HG02571 (cell line): ENCODE results near the gene TEKT5.
"Not testable (repeated sequence)": the region's sequence is repeated elsewhere in the genome, so short reads cannot be mapped to it uniquely, and the experiment has no call there.

ENCODE experiments used
- ATAC-seq: cut with Tn5 transposase; IDR thresholded peaks from one replicate; pipeline ENCODE4 v1.9.1; 2021; ENCODE audit warnings: mild to moderate bottlenecking, moderate library complexity; ENCODE audit not compliant: unreplicated experiment

TEKT5 gene

DNA sequence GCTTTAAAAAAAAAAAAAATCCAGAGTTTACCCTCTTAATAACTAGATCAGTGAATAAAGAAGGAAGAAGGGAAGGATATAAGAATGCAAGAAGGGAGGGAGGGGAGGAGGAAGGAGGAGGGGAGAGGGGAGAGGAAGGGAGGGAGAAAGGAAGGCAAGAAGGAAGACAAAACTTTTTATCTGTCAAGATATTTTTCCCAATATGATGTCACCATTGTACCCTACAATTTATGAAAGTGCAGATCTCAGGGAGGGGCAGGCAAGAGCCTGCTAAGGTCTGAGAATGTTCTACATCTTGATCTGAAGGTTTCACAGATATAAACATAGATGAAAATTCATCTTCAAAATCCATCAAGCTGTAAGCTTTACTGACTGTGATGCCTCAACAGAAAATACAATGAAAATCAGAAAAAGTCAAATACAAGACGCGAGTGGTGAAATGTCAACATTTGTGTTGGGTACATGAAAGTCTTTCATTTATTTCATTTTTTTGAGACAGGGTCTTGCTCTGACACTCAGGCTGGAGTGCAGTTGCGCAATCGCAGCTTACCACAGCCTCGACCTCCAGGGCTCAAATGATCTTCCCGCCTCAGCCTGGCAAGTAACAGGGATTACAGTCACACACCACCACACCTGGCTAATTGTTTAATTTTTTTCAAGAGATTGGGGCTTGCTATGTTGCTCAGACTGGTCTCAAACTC lies 57.2 kb downstream of the TEKT5 start:
- no peak for ATAC-seq

DNA sequence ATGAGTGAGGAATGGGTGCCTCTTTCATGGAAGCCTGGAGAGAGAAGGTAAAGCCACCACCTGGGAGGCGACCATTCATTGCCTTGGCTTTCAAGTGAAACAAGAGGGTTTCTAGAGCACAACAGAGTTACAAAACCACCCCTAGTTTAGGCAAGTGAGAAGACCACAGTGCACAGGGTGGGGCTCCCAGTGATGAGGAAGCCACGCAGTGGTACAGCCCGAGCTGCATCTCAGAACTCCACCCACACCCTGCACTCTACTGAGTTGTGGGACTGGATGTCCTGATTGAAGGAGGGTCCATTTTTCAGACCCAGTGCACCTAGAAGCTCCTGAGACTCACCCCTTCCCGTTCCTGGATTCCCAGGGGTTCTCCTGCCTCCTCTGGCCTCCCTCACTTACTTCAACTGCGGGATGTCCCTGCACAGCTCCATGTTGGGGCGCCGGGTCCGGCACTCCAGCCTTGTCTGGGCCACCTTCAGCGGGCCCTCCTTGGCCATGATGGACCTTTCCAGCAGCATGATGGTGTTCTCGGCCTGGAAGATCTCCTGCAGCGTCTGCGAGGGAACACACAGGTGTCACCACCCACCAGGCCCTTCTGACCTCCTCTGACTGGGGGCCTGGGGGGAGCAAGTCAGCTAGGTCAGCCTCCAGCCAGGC lies 59.2 kb downstream of the TEKT5 start:
- ATAC-seq, result no peak

DNA sequence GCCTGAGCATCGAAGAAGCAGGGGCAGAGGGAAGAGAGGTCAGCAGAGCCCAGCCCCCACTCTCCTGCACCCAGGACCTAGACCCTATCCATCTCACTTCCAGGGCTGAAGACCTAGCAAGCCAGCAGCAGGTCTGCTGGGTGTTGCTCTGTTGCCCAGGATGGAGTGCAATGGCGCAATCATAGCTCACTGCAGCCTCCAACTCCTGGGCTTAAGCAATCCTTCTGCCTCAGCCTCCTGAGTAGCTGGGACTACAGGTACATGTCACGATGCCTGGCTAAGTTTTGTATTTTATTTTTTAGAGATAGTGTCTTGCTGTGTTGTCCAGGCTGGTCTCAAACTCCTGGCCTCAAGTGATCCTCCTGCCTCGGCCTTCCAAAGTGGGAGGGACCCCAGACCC lies 61.3 kb downstream of the TEKT5 start:
- ATAC-seq, result not testable (repeated sequence)

DNA sequence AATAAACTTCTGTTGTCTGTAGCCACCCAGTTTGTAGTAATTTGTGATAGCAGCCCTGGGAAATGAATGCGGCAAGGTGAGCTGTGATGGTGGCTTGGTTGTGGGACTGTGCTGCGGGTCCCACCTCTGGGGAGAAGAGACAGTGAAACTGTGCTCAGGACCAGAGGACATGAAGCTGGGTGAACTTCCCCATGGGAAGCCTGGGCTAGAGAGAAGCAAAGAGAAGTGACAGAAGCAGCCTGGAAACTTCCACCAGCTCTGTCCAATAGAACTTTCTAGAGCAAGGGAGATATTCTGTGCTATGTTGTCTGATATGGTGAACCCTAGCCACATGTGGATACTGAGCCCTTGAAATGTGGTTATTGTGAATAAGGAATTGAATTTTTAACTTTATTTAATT lies 62.8 kb downstream of the TEKT5 start:
- ATAC-seq, result no peak

DNA sequence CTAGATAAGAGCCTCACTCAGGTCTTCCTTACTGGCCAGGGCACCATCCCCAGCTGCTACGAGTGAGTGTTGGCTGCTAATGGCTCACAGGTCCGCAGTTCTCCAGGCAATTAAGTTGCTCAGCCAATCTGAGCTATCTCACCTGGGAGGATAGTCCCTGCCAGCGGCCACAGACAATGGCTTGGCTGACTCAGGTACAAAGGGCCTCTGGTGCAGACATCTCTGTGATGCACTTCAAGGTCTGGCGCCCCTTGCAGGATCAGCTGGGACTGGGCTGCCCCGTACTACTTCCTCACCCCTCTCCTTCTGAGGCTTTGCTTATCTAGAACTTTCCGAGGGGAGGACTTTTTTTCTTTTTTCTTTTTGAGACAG lies 65.2 kb downstream of the TEKT5 start:
- no peak for ATAC-seq

DNA sequence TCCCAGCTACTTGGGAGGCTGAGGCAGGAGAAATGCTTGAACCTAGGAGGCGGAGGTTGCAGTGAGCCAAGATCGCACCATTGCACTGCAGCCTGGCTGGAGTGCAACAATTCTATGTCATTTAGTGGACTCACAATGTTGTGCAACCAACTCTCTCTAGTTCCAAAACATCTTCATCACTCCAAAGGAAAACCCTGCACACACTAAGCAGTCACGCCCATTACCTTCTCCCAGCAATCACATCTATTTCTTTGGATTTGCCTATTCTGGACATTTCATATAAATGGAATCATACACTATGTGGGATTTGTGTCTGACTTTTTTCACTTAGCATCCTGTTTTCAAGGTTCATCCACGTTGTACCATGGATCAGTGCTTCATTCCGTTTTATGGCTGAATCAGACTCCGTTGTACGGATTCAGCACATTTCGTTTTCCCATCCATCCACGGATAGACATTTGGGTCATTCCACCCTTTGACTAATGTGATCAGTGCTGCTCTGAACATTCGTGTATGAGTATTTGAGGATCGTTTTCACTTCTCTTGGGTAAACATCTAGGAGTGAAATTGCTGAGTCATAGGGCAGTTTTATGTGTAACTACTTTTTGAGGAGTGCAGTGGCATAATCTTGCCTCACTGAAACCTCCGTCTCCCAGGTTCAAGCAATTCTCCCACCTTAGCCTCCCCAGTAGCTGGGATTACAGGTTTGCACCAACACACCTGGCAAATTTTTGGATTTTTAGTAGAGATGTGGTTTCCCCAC lies 69.0 kb downstream of the TEKT5 start:
- no peak for ATAC-seq

DNA sequence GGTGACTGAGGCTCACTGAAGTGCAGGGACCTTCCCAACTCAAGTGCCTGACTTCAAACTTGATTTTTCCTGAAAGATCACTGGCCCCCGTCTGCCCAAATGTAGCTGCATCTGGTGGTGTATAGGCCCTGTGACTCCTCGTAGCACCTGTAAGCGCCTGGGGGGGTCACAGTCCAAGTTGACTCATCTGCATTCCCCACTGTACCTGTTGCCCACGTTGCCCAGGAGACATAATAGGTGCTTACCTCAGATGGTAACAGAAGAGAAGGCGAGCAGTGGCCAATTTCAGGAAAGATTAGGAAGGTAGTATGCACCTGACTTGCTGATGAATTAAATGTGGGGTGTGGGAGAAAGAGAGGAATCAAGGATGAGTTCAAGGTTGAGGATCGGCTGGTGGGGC lies 70.2 kb downstream of the TEKT5 start:
- ATAC-seq, result no peak

DNA sequence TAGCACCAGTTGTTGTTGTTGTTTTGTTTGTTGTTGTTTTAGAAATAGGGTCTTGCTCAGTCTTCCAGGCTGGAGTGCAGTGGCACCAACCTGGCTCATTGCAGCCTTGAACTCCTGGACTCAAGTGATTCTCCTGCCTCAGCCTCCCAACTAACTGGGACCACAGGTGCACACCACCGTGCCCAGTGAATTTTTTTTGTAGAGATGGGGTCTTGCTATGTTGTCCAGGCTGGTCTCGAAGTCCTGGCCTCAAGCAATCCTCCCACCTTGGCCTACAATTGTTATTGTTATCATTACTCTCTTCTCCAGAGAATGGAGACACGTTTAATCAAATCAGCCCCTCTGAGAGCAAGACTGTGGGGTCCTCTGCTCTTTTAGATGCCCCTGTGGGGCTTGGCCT lies 71.7 kb downstream of the TEKT5 start:
- ATAC-seq, result no peak

DNA sequence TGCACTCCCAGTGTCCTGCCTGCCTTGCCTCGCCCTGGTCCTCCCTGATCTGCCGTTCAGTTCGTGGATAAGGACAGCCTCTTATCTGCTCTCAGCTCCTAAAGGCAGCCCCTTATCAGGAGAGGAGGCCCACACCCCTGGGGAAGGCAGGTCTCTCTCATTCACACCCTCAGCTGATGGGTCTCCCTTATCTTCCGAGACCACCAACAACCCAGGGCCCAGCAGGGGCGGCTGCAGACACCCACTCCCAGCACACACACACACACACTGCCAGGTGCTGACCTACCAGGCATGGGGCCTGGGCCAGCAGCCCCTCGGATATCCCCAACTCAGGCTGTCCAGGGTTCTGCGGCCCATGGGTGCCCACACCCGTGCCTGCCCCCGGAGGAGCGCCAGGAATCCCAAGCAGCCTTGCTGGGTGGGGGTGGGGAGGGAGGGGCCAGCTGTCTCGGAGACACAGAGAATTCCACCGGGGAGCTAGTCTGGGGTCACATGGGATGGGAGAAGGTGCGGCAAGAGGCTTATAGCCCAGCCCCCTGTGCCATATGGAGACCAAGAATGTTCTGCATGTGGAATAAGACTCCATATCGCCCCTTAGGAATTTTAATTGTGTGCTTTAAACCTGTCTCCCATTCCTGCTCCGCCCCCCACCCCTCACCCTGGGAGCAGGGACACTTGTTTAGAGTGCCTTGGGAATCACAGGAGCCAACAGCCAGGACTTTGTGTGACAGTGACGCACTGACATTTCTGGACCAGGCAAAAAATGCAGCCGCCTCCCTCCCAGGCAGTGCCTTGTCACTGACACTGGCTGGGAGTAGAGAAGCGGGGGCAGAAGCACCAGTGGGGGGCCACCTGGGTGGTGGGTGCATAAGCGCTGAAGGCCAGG lies 72.5 kb downstream of the TEKT5 start:
- no peak for ATAC-seq

DNA sequence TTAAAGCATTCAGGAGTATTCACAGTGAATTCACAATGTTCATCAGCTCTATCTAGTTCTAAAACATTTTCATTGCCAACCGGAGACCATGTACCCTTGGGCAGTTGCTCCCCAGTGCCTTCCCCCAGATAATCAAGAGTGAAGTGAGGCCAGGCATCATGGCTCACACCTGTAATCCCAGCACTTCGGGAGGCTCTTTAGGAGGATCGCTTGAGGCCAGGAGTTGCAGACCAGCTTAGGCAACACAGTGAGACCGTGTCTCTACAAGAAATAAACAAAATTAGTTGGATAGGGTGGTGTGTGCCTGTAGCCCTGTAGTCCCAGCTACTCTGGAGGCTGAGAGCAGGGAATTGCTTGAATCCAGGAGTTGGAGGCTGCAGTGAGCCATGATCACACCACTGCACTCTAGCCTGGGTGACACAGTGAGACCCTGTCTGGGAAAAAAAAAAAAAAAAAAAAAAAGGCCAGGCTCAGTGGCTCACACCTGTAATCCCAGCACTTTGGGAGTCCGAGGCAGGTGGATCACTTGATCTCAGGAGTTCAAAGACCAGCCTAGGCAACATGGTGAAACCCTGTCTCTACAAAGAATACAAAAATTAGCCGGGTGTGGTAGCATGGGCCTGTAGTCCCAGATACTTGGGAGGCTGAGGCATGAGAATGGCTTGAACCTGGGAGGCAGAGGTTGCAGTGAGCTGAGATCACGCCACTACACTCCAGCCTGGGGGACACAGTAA lies 73.3 kb downstream of the TEKT5 start:
- ATAC-seq, result not testable (repeated sequence)

DNA sequence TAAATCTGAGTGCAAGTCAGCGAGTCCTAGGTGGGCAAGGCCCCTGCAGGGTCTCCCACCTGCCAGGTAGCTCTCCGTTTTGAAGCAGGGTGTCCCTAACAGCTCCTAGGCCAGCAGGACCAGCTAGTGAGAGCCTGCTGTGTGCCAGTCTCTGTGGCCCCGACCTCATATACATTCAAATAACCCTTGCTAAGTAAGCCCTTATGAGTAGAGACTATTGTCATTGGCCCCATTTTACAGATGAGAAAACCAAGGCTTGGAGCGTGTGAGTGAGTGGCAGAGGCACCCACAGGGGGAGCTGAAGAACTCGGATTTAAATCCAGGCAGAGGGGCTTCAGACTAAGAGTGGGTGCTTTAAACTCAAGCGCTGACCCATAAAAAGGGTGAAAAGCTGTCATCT lies 74.6 kb downstream of the TEKT5 start:
- no peak for ATAC-seq

DNA sequence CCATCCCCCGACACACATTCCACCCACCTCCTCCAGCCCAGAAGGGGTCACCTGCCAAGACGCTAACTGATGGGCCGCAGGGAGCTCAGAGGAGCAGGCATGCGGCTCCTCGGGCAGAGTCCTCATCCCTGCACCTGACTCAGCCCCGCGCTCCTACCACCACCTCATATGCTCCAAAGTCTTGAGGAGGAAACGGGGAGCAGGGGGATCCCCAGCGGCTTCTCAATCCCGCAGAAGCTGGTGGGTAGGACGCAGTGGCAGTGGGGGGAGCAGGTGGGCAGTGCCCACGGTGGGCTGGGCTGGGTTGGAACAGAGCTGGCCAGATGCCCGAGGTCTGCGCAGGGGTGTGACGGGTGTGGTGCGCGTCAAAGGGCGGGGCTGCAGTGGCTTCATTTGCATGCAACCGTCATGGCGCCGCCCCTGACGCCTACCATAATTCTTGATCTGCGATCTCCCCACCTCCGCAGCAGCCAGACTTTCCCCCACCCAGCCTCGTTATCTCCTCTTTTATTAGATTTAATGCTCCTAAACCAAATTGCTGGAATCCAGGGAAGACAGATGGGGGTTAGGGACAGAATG lies 75.4 kb downstream of the TEKT5 start:
- no peak for ATAC-seq

DNA sequence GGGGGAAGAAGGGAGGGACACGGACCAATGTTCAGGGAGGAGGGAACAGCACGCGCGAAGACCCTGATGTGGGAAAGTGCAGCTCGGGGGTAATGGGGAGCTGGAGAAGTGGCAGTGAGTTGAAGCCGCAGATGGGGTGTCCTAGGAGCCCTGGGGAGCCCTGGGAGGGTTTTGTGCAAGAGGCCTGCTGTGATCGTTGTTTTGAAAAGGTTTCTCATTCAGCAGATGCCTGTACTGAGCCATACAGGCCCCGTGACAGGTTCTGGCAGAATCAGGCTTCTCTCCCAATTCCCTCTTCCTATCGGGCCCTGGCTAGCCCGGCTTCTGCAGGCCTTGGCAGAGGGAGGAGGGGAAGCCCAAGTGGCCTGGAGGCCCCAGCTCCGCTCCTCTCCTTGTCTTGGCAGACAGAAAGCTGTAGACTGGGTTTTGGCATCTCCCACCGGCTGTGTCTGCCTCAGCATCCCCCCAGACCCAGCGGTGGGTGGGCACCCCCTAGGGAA lies 76.0 kb downstream of the TEKT5 start:
- ATAC-seq, result no peak

DNA sequence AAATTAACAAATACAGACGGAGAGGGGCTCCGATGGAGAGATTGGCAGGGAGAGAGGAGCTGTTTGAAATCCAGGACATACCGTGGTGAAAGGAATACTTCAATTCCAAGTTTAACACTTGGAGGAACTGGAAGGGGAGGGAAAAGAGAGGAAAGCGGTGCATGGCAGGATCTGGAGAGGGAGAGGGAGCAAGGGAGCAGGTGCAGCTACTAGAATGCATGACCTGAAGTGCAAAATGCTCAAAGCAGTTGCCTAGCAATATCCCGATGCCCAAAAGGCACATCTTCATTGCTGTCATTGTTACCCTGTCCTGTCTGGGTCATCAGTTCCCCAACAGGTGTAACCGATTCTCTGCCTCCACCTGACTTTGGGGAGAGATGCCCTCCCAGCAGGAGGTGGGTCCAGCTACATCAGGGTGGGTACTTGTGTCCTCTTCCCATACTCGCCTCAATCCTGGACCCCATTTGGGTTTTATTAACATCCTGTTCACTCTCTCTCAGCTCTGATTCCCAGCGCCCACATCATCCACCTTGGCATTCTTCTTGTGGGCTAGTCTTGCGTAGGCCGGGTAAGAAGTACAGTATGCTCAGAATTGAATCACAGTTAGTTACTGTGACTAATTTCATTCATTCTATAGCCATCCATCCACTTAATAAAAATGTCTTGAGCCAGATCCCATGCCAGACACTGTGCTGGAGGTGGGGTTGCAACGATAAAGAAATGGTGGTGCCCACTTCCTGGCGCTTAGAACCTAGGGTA lies 76.9 kb downstream of the TEKT5 start:
- ATAC-seq, result no peak

DNA sequence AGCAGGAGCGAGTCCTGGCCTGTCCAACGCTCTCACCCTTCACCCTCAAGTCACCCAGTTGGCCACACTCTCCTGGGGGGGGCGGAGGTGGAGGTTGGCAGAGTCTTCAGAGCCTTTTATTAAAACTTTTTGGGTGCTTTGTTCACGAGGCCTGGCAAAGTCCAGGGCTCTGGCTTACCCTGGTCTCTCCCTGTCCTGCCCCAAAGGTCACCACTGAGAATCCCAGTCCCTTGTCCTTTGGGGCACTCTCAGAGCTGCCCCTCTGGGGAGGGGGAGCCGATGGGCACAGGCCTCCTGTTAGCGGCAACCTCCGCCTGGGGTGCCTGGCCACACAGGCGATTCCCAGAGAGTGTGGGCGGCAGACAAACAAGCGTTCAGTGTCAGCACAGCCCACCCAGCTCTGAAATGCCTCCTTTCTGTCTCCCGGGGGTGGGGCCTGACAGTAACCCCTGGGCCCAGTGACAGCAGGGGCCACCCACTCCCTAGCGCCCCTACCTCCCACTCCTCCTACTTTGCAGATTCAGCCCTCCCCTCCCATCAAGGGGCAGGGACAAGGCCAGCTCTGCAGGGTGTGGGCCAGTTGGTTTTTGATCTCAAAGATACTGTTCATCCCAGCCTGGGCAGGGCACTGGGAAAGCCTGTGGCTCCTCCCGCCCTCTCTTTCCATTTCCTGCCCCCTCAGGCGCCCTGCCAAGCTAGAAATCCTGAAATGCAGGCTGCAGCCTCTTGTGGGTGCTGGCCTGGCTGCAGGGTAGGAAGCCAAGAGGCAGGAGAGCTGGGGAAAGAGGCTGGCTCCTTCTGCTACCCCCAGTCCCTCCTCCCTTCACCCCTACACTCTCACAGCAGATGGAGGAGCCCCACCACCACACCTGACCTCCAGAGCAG lies 77.7 kb downstream of the TEKT5 start:
- no peak for ATAC-seq

DNA sequence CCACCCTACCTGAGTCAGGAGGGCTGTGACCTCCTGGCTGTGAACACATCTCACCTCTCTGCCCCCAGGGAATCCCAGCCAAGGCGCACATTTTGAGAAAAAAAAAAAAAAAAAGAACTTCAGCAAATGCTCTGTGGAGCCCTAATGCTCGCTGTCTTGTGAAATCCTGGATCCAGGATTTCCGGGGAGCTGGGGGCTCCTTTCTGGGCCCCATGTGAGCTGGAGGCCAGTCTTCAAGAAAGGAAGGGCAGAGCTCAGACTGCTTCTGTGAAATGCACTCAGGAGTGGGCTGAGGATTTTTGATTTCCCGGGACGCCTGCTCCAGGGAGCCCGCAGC lies 78.3 kb downstream of the TEKT5 start:
- ATAC-seq, result no peak

DNA sequence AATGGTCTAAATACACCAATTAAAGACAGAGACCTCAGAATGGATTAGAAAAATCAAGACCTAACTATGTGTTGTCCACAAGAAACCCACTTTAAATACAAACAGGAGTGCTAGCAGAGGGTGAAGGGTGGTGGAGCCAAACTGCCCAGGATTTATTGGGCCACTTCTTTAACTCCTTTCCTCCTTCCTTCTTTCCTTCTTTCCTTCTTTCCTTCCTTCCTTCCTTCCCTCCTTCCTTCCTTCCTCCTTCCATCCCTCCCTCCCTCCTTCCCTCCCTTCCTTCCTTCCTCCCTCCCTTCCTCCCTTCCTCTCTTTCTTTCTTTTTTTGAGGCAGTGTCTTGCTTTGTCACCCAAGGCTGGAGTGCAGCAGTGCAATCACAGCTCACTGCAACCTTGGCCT lies 80.0 kb downstream of the TEKT5 start:
- no peak for ATAC-seq

DNA sequence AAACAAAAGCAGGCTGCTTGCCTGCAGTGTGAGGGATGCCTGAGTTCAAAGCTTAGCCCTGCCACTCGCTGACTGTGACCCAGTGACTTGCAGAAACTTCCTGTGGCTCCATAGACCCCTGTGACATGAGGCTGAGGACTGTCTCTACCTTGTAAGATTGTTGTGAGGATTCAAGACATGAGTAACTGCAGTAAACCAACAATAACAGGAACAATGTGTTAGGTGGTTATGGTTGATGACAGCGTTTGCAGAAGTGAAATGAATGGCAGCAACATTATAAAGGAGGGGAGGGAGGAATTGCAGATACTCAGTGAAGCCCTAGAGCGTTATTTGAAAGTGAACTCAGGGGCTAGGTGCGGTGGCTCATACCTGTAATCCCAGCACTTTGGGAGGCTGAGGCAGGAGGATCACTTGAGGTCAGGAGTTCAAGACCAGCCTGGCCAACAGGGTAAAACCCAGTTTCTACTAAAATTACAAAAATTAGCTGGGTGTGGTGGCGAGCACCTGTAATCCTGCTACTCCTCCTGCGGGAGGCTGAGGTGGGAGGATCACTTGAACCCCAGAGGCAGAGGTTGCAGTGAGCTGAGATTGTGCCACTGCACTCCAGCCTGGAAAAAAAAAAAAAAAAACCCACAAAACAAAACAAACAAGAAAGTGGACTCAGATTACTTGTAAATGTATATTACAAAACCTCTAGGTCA lies 80.8 kb downstream of the TEKT5 start:
- no peak for ATAC-seq
